ENCODE results near the gene ATP1A2. TPM values are rescaled to one million over a fixed set of nuclear protein-coding genes. Genes with fewer than 3 reads are reported as not detected.

ATP1A2 gene
- total and polyA plus RNA-seq, 2 donors (not counting 3 experiments of a cell fraction or from before 2014, with no cell fraction given): not detected

- Histone ChIP-seq H2AFZ (ENCODE audit: low read depth, low read length) (no peak overlapping the region), H3K4me3 (replicated peaks in 1 of 3; ENCODE audit: insufficient read depth in 1 of 3, low read depth in 1 of 3, low read length in 3 of 3) (no peak overlapping the region), H3K9ac (replicated peaks; ENCODE audit: extremely low read depth, insufficient read depth, low read length) (no peak overlapping the region), H3K9me1 (replicated peaks; ENCODE audit: control insufficient read depth, extremely low read depth, insufficient read depth, low read length) (no peaks in the 10 kb centered on the region), H3K4me2 (ENCODE audit: insufficient read depth, low read length) (no peak overlapping the region), H3K9me3 (replicated peaks; ENCODE audit: control insufficient read depth, insufficient read depth, low read length) (no peaks in the 10 kb centered on the region), H3K36me3 (ENCODE audit: control insufficient read depth in 2 of 2, extremely low read depth in 1 of 2, insufficient read depth in 2 of 2, low read length in 2 of 2) (no peaks in the 10 kb centered on the region), H3K79me2 (ENCODE audit: control insufficient read depth, insufficient read depth, low read length) (no peaks in the 10 kb centered on the region), H3K27ac (ENCODE audit: insufficient read depth, low read depth, low read length) (no peak overlapping the region), H3K4me1 (ENCODE audit: control insufficient read depth, extremely low read depth, insufficient read depth, low read length) (peaks cover 5% of the 10 kb centered on the region), H4K20me1 (replicated peaks; ENCODE audit: control insufficient read depth, extremely low read depth, insufficient read depth, low read length) (no peaks in the 10 kb centered on the region), H3K27me3 (ENCODE audit: control insufficient read depth in 2 of 2, insufficient read depth in 2 of 2, low read length in 2 of 2) (peaks cover 0 to 4% of the 10 kb centered on the region in 2 experiments)
- FAIRE-seq (no peak), DNase-seq (ENCODE audit: low read depth, low spot score) (no peak)
- BruUV-seq (replicated peaks): no TSS peak
- ChIA-PET CTCF (interaction anchor here (1.3 to 5.7 kb wide), 4 partner anchors 20 to 188 kb away, joined by 3 to 511 read pairs (median 142); no protein-coding TSS in a partner anchor), POLR2A (no interaction called here)
- TF ChIP-seq POLR2A (IDR thresholded peaks at IDR 0.05; ENCODE audit: low read depth, low read length) (no peak), POLR2AphosphoS5 (IDR thresholded peaks at IDR 0.05; ENCODE audit: insufficient read depth, low read depth, low read length) (no peak), GATA2 (IDR thresholded peaks at IDR 0.05; ENCODE audit: insufficient read depth, insufficient read length, low read depth, low read length) (no peak), CTCF (IDR thresholded peaks at IDR 0.05; ENCODE audit: extremely low read depth in 1 of 2, insufficient read depth in 1 of 2, low read depth in 1 of 2, low read length in 2 of 2) (no peak), FOS (IDR thresholded peaks at IDR 0.05; ENCODE audit: borderline replicate concordance, insufficient read depth, low read length) (no peak), JUN (IDR thresholded peaks at IDR 0.05; ENCODE audit: borderline replicate concordance, insufficient read depth, insufficient read length, low read depth) (no peak), EZH2 (IDR thresholded peaks at IDR 0.05; ENCODE audit: borderline replicate concordance, low read depth, low read length, severe bottlenecking) (no peak), MYC (IDR thresholded peaks at IDR 0.05; ENCODE audit: low read depth, low read length) (no peak)
- TF ChIP-seq, protein P1, sequence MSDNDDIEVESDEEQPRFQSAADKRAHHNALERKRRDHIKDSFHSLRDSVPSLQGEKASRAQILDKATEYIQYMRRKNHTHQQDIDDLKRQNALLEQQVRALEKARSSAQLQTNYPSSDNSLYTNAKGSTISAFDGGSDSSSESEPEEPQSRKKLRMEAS (IDR thresholded peaks at IDR 0.05; ENCODE audit: insufficient read depth, insufficient read length): no peak
- dilution Hi-C loops (cut with MboI; ENCODE audit: extremely low pct_ligation_motif_present, low sequenced_read_pairs) (no loop called here), intact Hi-C loops (cut with micrococcal nuclease) (no loop called here)
These were observed 72.8 kb downstream of the ATP1A2 start for GRCh38 chr1:160188341-160188740.

All from endothelial cell of umbilical vein (primary cell).